Vagina (tissue), 2 donors: Measurements from ENCODE around the gene EVC2. TPM values are rescaled to one million over a fixed set of nuclear protein-coding genes. Genes with fewer than 3 reads are reported as not detected.
A peak's percentile ranks its signal among the peaks of the same experiment; 100 is the strongest.

ENCODE experiments used
- DNase-seq, 2 donors: peaks; one replicate each; pipeline ENCODE4 v3.0.0-alpha.2; 2017; ENCODE audit errors: extremely low spot score in 2 of 2
- H3K27ac ChIP-seq: fragments of 200-600 bp; sonication (generic); one replicate; pipeline ENCODE4 v1.5.1; 2019
- H3K27me3 ChIP-seq: fragments of 200-600 bp; sonication (generic); one replicate; pipeline ENCODE4 v1.5.1; 2019
- H3K36me3 ChIP-seq, 2 donors: fragments of 200-600 bp; sonication (generic); one replicate each; pipeline ENCODE4 v1.5.1; 2017 to 2019
- H3K4me1 ChIP-seq: fragments of 200-600 bp; sonication (generic); one replicate; pipeline ENCODE4 v1.5.1; 2019
- H3K4me3 ChIP-seq, 2 donors: fragments of 200-600 bp; sonication (generic); 1 replicate in 1 of 2; 2 replicates in 1 of 2; pipeline ENCODE4 v1.5.1; 2016 to 2019
- H3K9me3 ChIP-seq: fragments of 200-600 bp; sonication (generic); one replicate; pipeline ENCODE4 v1.5.1; 2019
- CTCF ChIP-seq, 3 experiments: fragments of 450-650 bp in 2 of 3; fragments of 200-600 bp in 1 of 3; sonication (generic) in 1 of 3; IDR thresholded peaks; one replicate each; pipeline ENCODE4 v1.5.1; 2017 to 2019; ENCODE audit warnings: antibody characterized with exemption in 3 of 3, mild to moderate bottlenecking in 2 of 3, moderate library complexity in 2 of 3
- POLR2A ChIP-seq, 2 donors: fragments of 450-650 bp; IDR thresholded peaks; one replicate each; pipeline ENCODE4 v1.6.1; 2017; ENCODE audit warnings: antibody characterized with exemption in 2 of 2, mild to moderate bottlenecking in 2 of 2, moderate library complexity in 2 of 2
- POLR2AphosphoS5 ChIP-seq, 2 donors: sonication (generic); formaldehyde crosslinking; IDR thresholded peaks; one replicate each; pipeline ENCODE4 v1.9.0; 2017; ENCODE audit warnings: antibody characterized with exemption in 2 of 2, mild to moderate bottlenecking in 2 of 2, low read depth in 1 of 2; ENCODE audit not compliant: insufficient read depth in 1 of 2
- intact Hi-C: fragments of 100-400 bp; cut with DNase I; formaldehyde crosslinking; loops from one replicate; pipeline ENCODE4 v1.15.1; 2023
- total RNA-seq: library from RNA; depleted of rRNA; stranded (reverse); fragments of >200 nt; gene quantifications from one replicate; pipeline ENCODE4 v1.2.3, GENCODE V29; 2016

EVC2 gene
- total RNA-seq, 1 donor from 2014 or later = 23.8 TPM

GRCh38 chr4:5750052-5750945 lies 41.9 kb upstream of the EVC2 start:
- Histone ChIP-seq H3K4me1 (peaks cover 13% of the 10 kb centered on the region), H3K4me3 (no peak overlapping the region), H3K27ac (no peak overlapping the region), H3K36me3 (peaks cover 0 to 47% of the 10 kb centered on the region in 2 donors), H3K27me3 (no peaks in the 10 kb centered on the region), H3K9me3 (no peaks in the 10 kb centered on the region)
- DNase-seq = no peak
- intact Hi-C loops = no loop called here
- TF ChIP-seq CTCF (IDR thresholded peaks at IDR 0.05) (no peak), POLR2A (IDR thresholded peaks at IDR 0.05) (no peak), POLR2AphosphoS5 (IDR thresholded peaks at IDR 0.05; ENCODE audit: insufficient read depth in 1 of 2, low read depth in 1 of 2) (no peak)

- no peak overlapping the region for H3K27ac ChIP-seq
- intact Hi-C loops = no loop called here
- no peak overlapping the region for H3K4me3 ChIP-seq
- no peak for DNase-seq
- peaks cover 0 to 41% of the 10 kb centered on the region in 2 donors for H3K36me3 ChIP-seq
- no peaks in the 10 kb centered on the region for H3K27me3 ChIP-seq
- TF ChIP-seq POLR2AphosphoS5 (IDR thresholded peaks at IDR 0.05; ENCODE audit: insufficient read depth in 1 of 2, low read depth in 1 of 2) (no peak), CTCF (IDR thresholded peaks at IDR 0.05) (no peak), POLR2A (IDR thresholded peaks at IDR 0.05) (no peak)
- H3K4me1 ChIP-seq = peaks cover 13% of the 10 kb centered on the region
- H3K9me3 ChIP-seq = no peaks in the 10 kb centered on the region
Measured at GRCh38 chr4:5749568-5749967, 41.2 kb upstream of the EVC2 start.

GRCh38 chr4:5747738-5748375 lies 39.5 kb upstream of the EVC2 start:
- Histone ChIP-seq H3K4me3 (no peak overlapping the region), H3K27me3 (no peaks in the 10 kb centered on the region), H3K36me3 (peaks cover 0 to 39% of the 10 kb centered on the region in 2 donors), H3K9me3 (no peaks in the 10 kb centered on the region), H3K4me1 (peaks cover 13% of the 10 kb centered on the region), H3K27ac (peak overlapping the region; percentile 56)
- intact Hi-C loops = loop anchor here (2.0 kb wide), 1 partner anchor 19 kb away; no protein-coding TSS in a partner anchor
- no peak for TF ChIP-seq POLR2AphosphoS5 (IDR thresholded peaks at IDR 0.05; ENCODE audit: insufficient read depth in 1 of 2, low read depth in 1 of 2)
- no peak for TF ChIP-seq POLR2A (IDR thresholded peaks at IDR 0.05)
- no peak for TF ChIP-seq CTCF (IDR thresholded peaks at IDR 0.05)
- no peak for DNase-seq

- intact Hi-C loops = loop anchor here (2.0 kb wide), 1 partner anchor 20 kb away; no protein-coding TSS in a partner anchor
- H3K9me3 ChIP-seq = no peaks in the 10 kb centered on the region
- DNase-seq = no peak
- peaks cover 0 to 38% of the 10 kb centered on the region in 2 donors for H3K36me3 ChIP-seq
- H3K27me3 ChIP-seq = no peaks in the 10 kb centered on the region
- TF ChIP-seq CTCF (IDR thresholded peaks at IDR 0.05) (no peak), POLR2AphosphoS5 (IDR thresholded peaks at IDR 0.05; ENCODE audit: insufficient read depth in 1 of 2, low read depth in 1 of 2) (no peak)
- peak overlapping the region; percentile 56 for H3K27ac ChIP-seq
- H3K4me3 ChIP-seq = no peak overlapping the region
- peaks cover 13% of the 10 kb centered on the region for H3K4me1 ChIP-seq
Measured at GRCh38 chr4:5746829-5747737, 38.7 kb upstream of the EVC2 start.
